Measurements from ENCODE around the gene TM2D1.

DNA sequence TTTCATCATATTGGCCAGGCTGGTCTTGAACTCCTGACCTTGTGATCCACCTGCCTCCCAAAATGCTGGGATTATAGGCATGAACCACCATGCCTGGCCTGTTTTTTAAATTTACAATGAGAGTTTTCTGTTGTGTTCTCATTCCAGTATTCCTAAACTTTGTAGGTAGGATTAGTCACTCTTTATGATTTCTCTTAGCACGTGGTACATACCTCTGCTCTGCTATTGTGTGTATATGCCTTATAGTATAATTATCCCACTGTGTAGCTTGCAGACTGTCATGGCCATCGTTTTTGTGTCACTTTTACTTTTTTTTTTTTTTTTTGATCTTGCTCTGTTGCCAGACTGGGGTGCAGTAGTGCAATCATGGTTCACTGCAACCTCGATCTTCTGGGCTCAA lies 31.8 kb upstream of the TM2D1 start:
- TF ChIP-seq, protein P1, sequence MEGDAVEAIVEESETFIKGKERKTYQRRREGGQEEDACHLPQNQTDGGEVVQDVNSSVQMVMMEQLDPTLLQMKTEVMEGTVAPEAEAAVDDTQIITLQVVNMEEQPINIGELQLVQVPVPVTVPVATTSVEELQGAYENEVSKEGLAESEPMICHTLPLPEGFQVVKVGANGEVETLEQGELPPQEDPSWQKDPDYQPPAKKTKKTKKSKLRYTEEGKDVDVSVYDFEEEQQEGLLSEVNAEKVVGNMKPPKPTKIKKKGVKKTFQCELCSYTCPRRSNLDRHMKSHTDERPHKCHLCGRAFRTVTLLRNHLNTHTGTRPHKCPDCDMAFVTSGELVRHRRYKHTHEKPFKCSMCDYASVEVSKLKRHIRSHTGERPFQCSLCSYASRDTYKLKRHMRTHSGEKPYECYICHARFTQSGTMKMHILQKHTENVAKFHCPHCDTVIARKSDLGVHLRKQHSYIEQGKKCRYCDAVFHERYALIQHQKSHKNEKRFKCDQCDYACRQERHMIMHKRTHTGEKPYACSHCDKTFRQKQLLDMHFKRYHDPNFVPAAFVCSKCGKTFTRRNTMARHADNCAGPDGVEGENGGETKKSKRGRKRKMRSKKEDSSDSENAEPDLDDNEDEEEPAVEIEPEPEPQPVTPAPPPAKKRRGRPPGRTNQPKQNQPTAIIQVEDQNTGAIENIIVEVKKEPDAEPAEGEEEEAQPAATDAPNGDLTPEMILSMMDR (IDR thresholded peaks at IDR 0.05), result no peak
- TF ChIP-seq POLR2A (IDR thresholded peaks at IDR 0.05), result no peak
